ENCODE results near the gene TSPAN5.

TSPAN5 gene

DNA sequence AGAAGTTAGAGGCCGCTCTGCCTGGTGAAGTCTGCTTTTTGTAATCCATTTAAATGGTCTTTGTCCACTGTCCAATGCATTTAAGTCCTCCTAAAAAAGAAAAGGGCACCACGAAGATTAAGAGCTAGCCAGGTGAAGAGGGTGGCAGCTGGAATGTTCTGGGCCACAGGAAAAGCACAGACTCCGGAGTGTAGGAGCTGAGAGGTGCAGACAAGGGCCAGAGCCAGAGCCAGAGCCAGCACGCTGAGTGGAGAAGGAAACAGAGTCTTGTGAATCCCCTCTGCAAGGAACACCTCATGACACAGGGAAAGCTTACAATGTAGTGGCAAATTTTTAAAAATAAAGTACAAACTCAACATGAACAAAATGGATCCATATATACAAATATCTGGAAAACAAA is 83.6 kb downstream of the TSPAN5 start:
- H3K4me3 ChIP-seq (replicated peaks; ENCODE audit: low read depth, low read length), result no peak overlapping the region
- no peak for DNase-seq (ENCODE audit: low read depth)
- TF ChIP-seq, protein P1, sequence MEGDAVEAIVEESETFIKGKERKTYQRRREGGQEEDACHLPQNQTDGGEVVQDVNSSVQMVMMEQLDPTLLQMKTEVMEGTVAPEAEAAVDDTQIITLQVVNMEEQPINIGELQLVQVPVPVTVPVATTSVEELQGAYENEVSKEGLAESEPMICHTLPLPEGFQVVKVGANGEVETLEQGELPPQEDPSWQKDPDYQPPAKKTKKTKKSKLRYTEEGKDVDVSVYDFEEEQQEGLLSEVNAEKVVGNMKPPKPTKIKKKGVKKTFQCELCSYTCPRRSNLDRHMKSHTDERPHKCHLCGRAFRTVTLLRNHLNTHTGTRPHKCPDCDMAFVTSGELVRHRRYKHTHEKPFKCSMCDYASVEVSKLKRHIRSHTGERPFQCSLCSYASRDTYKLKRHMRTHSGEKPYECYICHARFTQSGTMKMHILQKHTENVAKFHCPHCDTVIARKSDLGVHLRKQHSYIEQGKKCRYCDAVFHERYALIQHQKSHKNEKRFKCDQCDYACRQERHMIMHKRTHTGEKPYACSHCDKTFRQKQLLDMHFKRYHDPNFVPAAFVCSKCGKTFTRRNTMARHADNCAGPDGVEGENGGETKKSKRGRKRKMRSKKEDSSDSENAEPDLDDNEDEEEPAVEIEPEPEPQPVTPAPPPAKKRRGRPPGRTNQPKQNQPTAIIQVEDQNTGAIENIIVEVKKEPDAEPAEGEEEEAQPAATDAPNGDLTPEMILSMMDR (IDR thresholded peaks at IDR 0.05; ENCODE audit: low read length, missing control alignments), result no peak

DNA sequence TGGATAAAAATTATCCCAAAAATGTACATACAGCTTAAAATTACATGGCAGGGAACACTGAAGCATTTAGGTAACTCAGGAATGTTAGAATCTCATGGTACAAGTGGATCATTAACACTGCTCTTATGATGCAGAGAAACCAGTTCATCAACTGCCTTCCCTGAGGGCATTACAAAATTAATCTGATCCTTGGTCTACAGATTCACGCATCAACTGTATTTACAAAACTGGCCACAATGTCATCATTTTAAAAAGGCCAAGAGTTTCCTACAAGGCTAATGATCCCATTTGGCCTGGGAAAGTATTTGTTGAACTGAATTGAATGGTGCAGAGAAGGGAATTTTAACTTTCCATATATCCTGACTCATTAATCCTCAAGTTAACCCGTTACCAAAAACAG is 84.6 kb downstream of the TSPAN5 start:
- TF ChIP-seq, protein P1 (IDR thresholded peaks at IDR 0.05; ENCODE audit: low read length, missing control alignments), result no peak
- no peak for DNase-seq (ENCODE audit: low read depth)
- H3K4me3 ChIP-seq (replicated peaks; ENCODE audit: low read depth, low read length), result no peak overlapping the region

- DNase-seq (ENCODE audit: low read depth), result no peak
These were observed 85.7 kb downstream of the TSPAN5 start for GRCh38 chr4:98572697-98573096.

GRCh38 chr4:98571161-98571786 is 87.1 kb downstream of the TSPAN5 start:
- TF ChIP-seq, protein P1 (IDR thresholded peaks at IDR 0.05; ENCODE audit: low read length, missing control alignments), result no peak
- DNase-seq (ENCODE audit: low read depth), result no peak
- H3K4me3 ChIP-seq (replicated peaks; ENCODE audit: low read depth, low read length), result no peak overlapping the region

More at GRCh38 chr4:98572697-98573096, 85.7 kb downstream of the TSPAN5 start:
- no peak overlapping the region for H3K4me3 ChIP-seq (replicated peaks; ENCODE audit: low read depth, low read length)
- TF ChIP-seq, protein P1 (IDR thresholded peaks at IDR 0.05; ENCODE audit: low read length, missing control alignments), result no peak

GRCh38 chr4:98570151-98570797 is 88.1 kb downstream of the TSPAN5 start:
- DNase-seq (ENCODE audit: low read depth), result peak; percentile 50
- TF ChIP-seq, protein P1 (IDR thresholded peaks at IDR 0.05; ENCODE audit: low read length, missing control alignments), result no peak
- no peak overlapping the region for H3K4me3 ChIP-seq (replicated peaks; ENCODE audit: low read depth, low read length)

- DNase-seq (ENCODE audit: low read depth), result peak; percentile 24
- TF ChIP-seq, protein P1 (IDR thresholded peaks at IDR 0.05; ENCODE audit: low read length, missing control alignments), result no peak
- H3K4me3 ChIP-seq (replicated peaks; ENCODE audit: low read depth, low read length), result no peak overlapping the region
These were observed 89.3 kb downstream of the TSPAN5 start for GRCh38 chr4:98568941-98569663.

All from fibroblast of pulmonary artery (primary cell).